OCI-LY3 (cell line): ENCODE data around the gene FAM131A.

ENCODE experiments used
- H2AFZ ChIP-seq: fragments of 200-600, 300-600 bp; shearing (Covaris generic); 2 replicates; pipeline ENCODE4 v1.6.0; 2014; ENCODE audit warnings: antibody characterized with exemption, low read depth, low read length
- H3K27ac ChIP-seq: fragments of 200-600, 300-600 bp; sonication (generic); 2 replicates; pipeline ENCODE4 v1.5.1; 2014; ENCODE audit warnings: mild to moderate bottlenecking, low read length, moderate library complexity, mixed read lengths
- H3K27me3 ChIP-seq: fragments of 200-600, 300-600 bp; sonication (generic); 2 replicates; pipeline ENCODE4 v1.6.1; 2014; ENCODE audit warnings: low read depth, low read length, mixed read lengths
- H3K36me3 ChIP-seq: fragments of 200-600, 300-600 bp; sonication (generic); replicated peaks from 2 replicates; pipeline ENCODE3; 2014; ENCODE audit warnings: low read depth, low read length, mixed read lengths
- H3K4me1 ChIP-seq: fragments of 300-600, 200-600 bp; sonication (generic); 2 replicates; pipeline ENCODE4 v1.6.1; 2014; ENCODE audit warnings: low read length, mixed read lengths
- H3K4me2 ChIP-seq: fragments of 200-600, 300-600 bp; sonication (generic); 2 replicates; pipeline ENCODE4 v1.6.1; 2014; ENCODE audit warnings: low read length, mixed read lengths
- H3K4me3 ChIP-seq: fragments of 300-600, 200-600 bp; sonication (generic); 2 replicates; pipeline ENCODE4 v1.5.1; 2014; ENCODE audit warnings: antibody characterized with exemption, mild to moderate bottlenecking, low read length, moderate library complexity
- H3K79me2 ChIP-seq: fragments of 300-600, 200-600 bp; shearing (Covaris generic); 2 replicates; pipeline ENCODE4 v1.6.1; 2014; ENCODE audit warnings: mild to moderate bottlenecking, low read length, mixed read lengths
- H3K9ac ChIP-seq: fragments of 300-600, 200-600 bp; shearing (Covaris generic); 2 replicates; pipeline ENCODE4 v1.6.0; 2014; ENCODE audit warnings: mild to moderate bottlenecking, low read length, moderate library complexity
- H3K9me3 ChIP-seq: fragments of 200-600, 300-600 bp; shearing (Covaris generic); 2 replicates; pipeline ENCODE4 v1.6.1; 2014; ENCODE audit warnings: low read length, mixed read lengths; ENCODE audit not compliant: insufficient read depth
- H4K20me1 ChIP-seq: fragments of 200-600, 300-600 bp; sonication (generic); 2 replicates; pipeline ENCODE4 v1.6.1; 2016; ENCODE audit warnings: low read length, mixed read lengths; ENCODE audit not compliant: insufficient read depth
- CTCF ChIP-seq: fragments of 200-600, 300-600 bp; sonication (generic); IDR thresholded peaks from 2 replicates; pipeline ENCODE4 v1.5.1; 2014; ENCODE audit warnings: antibody characterized with exemption, low read length, low read depth
- EZH2phosphoT487 ChIP-seq: fragments of 200-600 bp; shearing (Covaris generic); IDR thresholded peaks from 2 replicates; pipeline ENCODE4 v1.6.1; 2018; ENCODE audit warnings: antibody characterized with exemption, mixed run types, low read depth

The FAM131A gene

GRCh38 chr3:184346480-184347190 lies 9.2 kb downstream of the FAM131A start:
- H3K4me1 ChIP-seq = no peaks in the 10 kb centered on the region
- H3K4me2 ChIP-seq = no peak overlapping the region
- no peaks in the 10 kb centered on the region for H3K79me2 ChIP-seq
- no peak overlapping the region for H3K9ac ChIP-seq
- H3K27ac ChIP-seq = no peak overlapping the region
- no peak for TF ChIP-seq CTCF
- TF ChIP-seq EZH2phosphoT487 = no peak
- no peaks in the 10 kb centered on the region for H3K36me3 ChIP-seq
- H3K27me3 ChIP-seq = no peaks in the 10 kb centered on the region
- no peak overlapping the region for H3K4me3 ChIP-seq
- H4K20me1 ChIP-seq = no peaks in the 10 kb centered on the region
- H3K9me3 ChIP-seq = no peaks in the 10 kb centered on the region
- H2AFZ ChIP-seq = no peak overlapping the region

- Histone ChIP-seq H4K20me1 (no peaks in the 10 kb centered on the region), H3K27ac (no peak overlapping the region), H3K9ac (no peak overlapping the region), H3K4me2 (no peak overlapping the region), H3K36me3 (peaks cover under 1% of the 10 kb centered on the region), H3K27me3 (no peaks in the 10 kb centered on the region), H3K79me2 (no peaks in the 10 kb centered on the region), H3K4me1 (no peaks in the 10 kb centered on the region), H2AFZ (no peak overlapping the region), H3K4me3 (no peak overlapping the region), H3K9me3 (no peaks in the 10 kb centered on the region)
- TF ChIP-seq CTCF = no peak
- TF ChIP-seq EZH2phosphoT487 = no peak
These were observed 10.1 kb downstream of the FAM131A start for GRCh38 chr3:184347321-184348056.

- Histone ChIP-seq H3K9me3 (no peaks in the 10 kb centered on the region), H2AFZ (no peak overlapping the region), H3K27ac (no peak overlapping the region), H3K79me2 (no peaks in the 10 kb centered on the region), H3K27me3 (no peaks in the 10 kb centered on the region), H3K9ac (no peak overlapping the region), H4K20me1 (no peaks in the 10 kb centered on the region), H3K36me3 (peaks cover 5% of the 10 kb centered on the region), H3K4me2 (no peak overlapping the region), H3K4me3 (no peak overlapping the region), H3K4me1 (no peaks in the 10 kb centered on the region)
- TF ChIP-seq CTCF (no peak), EZH2phosphoT487 (no peak)
These were observed 10.6 kb downstream of the FAM131A start for GRCh38 chr3:184348057-184348382.

- Histone ChIP-seq H2AFZ (no peak overlapping the region), H3K4me3 (no peak overlapping the region), H3K27me3 (no peaks in the 10 kb centered on the region), H3K9ac (no peak overlapping the region), H3K79me2 (no peaks in the 10 kb centered on the region), H3K4me2 (no peak overlapping the region), H3K9me3 (no peaks in the 10 kb centered on the region), H4K20me1 (no peaks in the 10 kb centered on the region), H3K4me1 (no peaks in the 10 kb centered on the region), H3K36me3 (peaks cover 5% of the 10 kb centered on the region), H3K27ac (no peak overlapping the region)
- TF ChIP-seq EZH2phosphoT487 = no peak
- TF ChIP-seq CTCF = no peak
These were observed 12.4 kb downstream of the FAM131A start for GRCh38 chr3:184349563-184350470.
